ENCODE measurements around the gene MVB12A. TPM values are rescaled to one million over a fixed set of nuclear protein-coding genes. Genes with fewer than 3 reads are reported as not detected.

Gene MVB12A
- total and polyA plus RNA-seq, 9 of the 15 experiments (the other 6 are each of a cell fraction or from before 2014, with no cell fraction given): 1.2 to 46.2 (median 22.4) TPM

DNA sequence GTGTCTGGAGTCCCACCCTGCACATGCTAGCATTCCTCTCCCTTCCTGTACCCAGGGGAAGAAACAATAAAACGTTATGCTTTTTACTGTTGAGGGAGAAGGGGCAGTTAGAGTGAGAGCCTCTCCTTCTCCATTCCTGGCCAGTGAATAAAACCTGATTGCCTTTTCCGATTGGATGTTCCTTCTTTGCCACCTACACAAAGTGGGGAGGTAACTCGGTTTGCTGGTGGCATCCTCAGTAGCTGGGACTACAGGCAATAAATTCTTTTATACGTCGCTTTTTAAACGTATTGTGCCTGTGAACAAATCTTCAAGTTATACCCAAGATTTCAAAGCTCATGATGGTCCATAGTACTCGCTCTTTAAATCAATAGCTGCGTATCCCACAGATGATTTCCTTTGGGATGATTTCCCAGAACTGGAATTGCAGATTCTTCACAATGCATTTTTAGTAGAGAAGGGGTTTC lies 660 bp upstream of the MVB12A start (continued):
- TF ChIP-seq, protein P1, sequence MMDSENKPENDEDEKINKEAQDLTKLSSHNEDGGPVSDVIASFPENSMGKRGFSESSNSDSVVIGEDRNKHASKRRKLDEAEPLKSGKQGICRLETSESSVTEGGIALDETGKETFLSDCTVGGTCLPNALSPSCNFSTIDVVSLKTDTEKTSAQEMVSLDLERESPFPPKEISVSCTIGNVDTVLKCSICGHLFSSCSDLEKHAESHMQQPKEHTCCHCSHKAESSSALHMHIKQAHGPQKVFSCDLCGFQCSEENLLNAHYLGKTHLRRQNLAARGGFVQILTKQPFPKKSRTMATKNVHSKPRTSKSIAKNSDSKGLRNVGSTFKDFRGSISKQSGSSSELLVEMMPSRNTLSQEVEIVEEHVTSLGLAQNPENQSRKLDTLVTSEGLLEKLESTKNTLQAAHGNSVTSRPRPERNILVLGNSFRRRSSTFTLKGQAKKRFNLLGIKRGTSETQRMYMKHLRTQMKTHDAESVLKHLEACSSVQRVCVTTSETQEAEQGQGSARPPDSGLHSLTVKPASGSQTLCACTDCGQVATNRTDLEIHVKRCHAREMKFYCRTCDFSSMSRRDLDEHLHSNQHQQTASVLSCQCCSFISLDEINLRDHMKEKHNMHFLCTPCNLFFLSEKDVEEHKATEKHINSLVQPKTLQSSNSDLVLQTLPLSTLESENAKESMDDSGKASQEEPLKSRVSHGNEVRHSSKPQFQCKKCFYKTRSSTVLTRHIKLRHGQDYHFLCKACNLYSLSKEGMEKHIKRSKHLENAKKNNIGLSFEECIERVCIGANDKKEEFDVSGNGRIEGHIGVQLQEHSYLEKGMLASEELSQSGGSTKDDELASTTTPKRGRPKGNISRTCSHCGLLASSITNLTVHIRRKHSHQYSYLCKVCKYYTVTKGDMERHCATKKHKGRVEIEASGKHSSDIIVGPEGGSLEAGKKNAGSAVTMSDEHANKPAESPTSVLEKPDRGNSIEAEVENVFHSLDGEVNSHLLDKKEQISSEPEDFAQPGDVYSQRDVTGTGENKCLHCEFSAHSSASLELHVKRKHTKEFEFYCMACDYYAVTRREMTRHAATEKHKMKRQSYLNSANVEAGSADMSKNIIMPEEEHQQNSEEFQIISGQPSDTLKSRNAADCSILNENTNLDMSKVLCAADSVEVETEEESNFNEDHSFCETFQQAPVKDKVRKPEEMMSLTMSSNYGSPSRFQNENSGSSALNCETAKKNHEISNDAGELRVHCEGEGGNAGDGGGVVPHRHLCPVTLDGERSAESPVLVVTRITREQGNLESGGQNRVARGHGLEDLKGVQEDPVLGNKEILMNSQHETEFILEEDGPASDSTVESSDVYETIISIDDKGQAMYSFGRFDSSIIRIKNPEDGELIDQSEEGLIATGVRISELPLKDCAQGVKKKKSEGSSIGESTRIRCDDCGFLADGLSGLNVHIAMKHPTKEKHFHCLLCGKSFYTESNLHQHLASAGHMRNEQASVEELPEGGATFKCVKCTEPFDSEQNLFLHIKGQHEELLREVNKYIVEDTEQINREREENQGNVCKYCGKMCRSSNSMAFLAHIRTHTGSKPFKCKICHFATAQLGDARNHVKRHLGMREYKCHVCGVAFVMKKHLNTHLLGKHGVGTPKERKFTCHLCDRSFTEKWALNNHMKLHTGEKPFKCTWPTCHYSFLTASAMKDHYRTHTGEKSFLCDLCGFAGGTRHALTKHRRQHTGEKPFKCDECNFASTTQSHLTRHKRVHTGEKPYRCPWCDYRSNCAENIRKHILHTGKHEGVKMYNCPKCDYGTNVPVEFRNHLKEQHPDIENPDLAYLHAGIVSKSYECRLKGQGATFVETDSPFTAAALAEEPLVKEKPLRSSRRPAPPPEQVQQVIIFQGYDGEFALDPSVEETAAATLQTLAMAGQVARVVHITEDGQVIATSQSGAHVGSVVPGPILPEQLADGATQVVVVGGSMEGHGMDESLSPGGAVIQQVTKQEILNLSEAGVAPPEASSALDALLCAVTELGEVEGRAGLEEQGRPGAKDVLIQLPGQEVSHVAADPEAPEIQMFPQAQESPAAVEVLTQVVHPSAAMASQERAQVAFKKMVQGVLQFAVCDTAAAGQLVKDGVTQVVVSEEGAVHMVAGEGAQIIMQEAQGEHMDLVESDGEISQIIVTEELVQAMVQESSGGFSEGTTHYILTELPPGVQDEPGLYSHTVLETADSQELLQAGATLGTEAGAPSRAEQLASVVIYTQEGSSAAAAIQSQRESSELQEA (IDR thresholded peaks at IDR 0.05; ENCODE audit: low read depth): no peak
- no peak for TF ChIP-seq ZBTB1 (CRISPR knock-in tag; IDR thresholded peaks at IDR 0.05; ENCODE audit: borderline replicate concordance, low read depth)
- TF ChIP-seq ZNF23 (CRISPR knock-in tag; IDR thresholded peaks at IDR 0.05): no peak
- 0 out of 2 replicates have a peak, but pooled peaks have one; percentile 8 for TF ChIP-seq CTBP1 (IDR thresholded peaks at IDR 0.05; ENCODE audit: borderline replicate concordance)
- TF ChIP-seq, protein P2, sequence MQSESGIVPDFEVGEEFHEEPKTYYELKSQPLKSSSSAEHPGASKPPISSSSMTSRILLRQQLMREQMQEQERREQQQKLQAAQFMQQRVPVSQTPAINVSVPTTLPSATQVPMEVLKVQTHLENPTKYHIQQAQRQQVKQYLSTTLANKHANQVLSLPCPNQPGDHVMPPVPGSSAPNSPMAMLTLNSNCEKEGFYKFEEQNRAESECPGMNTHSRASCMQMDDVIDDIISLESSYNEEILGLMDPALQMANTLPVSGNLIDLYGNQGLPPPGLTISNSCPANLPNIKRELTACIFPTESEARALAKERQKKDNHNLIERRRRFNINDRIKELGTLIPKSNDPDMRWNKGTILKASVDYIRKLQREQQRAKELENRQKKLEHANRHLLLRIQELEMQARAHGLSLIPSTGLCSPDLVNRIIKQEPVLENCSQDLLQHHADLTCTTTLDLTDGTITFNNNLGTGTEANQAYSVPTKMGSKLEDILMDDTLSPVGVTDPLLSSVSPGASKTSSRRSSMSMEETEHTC (IDR thresholded peaks at IDR 0.05): no peak
- TF ChIP-seq CBFA2T2 (conservative IDR thresholded peaks at IDR 0.05): no peak
- no peak for TF ChIP-seq ELF1 (tag; IDR thresholded peaks at IDR 0.05)
- no peak for TF ChIP-seq HOXB6 (CRISPR knock-in tag; IDR thresholded peaks at IDR 0.05; ENCODE audit: borderline replicate concordance)
- TF ChIP-seq, protein P3, sequence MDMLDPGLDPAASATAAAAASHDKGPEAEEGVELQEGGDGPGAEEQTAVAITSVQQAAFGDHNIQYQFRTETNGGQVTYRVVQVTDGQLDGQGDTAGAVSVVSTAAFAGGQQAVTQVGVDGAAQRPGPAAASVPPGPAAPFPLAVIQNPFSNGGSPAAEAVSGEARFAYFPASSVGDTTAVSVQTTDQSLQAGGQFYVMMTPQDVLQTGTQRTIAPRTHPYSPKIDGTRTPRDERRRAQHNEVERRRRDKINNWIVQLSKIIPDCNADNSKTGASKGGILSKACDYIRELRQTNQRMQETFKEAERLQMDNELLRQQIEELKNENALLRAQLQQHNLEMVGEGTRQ (CRISPR knock-in tag; IDR thresholded peaks at IDR 0.05): no peak
- no peak for TF ChIP-seq RCOR1 (IDR thresholded peaks at IDR 0.05; ENCODE audit: borderline replicate concordance in 1 of 2, low read depth in 2 of 2, low read length in 2 of 2)
- TF ChIP-seq, protein P4, sequence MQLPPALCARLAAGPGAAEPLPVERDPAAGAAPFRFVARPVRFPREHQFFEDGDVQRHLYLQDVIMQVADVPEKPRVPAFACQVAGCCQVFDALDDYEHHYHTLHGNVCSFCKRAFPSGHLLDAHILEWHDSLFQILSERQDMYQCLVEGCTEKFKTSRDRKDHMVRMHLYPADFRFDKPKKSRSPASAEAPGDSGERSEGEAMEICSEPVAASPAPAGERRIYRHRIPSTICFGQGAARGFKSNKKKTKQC (CRISPR knock-in tag; IDR thresholded peaks at IDR 0.05): no peak
- TF ChIP-seq, protein P5, sequence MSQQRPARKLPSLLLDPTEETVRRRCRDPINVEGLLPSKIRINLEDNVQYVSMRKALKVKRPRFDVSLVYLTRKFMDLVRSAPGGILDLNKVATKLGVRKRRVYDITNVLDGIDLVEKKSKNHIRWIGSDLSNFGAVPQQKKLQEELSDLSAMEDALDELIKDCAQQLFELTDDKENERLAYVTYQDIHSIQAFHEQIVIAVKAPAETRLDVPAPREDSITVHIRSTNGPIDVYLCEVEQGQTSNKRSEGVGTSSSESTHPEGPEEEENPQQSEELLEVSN (IDR thresholded peaks at IDR 0.05; ENCODE audit: borderline replicate concordance in 1 of 2, extremely low read depth in 1 of 2, insufficient read depth in 1 of 2, insufficient read length in 1 of 2, low read depth in 1 of 2, low read length in 1 of 2, poor library complexity in 1 of 2, severe bottlenecking in 1 of 2): no peak
- TF ChIP-seq, protein P6, sequence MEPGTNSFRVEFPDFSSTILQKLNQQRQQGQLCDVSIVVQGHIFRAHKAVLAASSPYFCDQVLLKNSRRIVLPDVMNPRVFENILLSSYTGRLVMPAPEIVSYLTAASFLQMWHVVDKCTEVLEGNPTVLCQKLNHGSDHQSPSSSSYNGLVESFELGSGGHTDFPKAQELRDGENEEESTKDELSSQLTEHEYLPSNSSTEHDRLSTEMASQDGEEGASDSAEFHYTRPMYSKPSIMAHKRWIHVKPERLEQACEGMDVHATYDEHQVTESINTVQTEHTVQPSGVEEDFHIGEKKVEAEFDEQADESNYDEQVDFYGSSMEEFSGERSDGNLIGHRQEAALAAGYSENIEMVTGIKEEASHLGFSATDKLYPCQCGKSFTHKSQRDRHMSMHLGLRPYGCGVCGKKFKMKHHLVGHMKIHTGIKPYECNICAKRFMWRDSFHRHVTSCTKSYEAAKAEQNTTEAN (CRISPR knock-in tag; IDR thresholded peaks at IDR 0.05): no peak
- TF ChIP-seq RAD51 (IDR thresholded peaks at IDR 0.05; ENCODE audit: borderline replicate concordance, low read depth): no peak
